ENCODE data around the gene PCDHGB7.
"Not testable (repeated sequence)": the region's sequence is repeated elsewhere in the genome, so short reads cannot be mapped to it uniquely, and the experiment has no call there.

PCDHGB7 gene

GRCh38 chr5:141427783-141428426 lies 10.4 kb downstream of the PCDHGB7 start:
- TF ChIP-seq CTCF (conservative IDR thresholded peaks at IDR 0.05; ENCODE audit: low read depth, low read length), result no peak
- H3K4me3 ChIP-seq (ENCODE audit: low read depth, low read length), result no peak overlapping the region
- DNase-seq (ENCODE audit: low read depth), result no peak

GRCh38 chr5:141430332-141431113 lies 13.0 kb downstream of the PCDHGB7 start, which contains the start of gene PCDHGA12:
Gene PCDHGA12 (plus strand): TSS chr5:141430507. CDS start chr5:141430760, 253 bp downstream.
- peak; percentile 85 for DNase-seq (ENCODE audit: low read depth)
- peak; percentile 66 for TF ChIP-seq CTCF (conservative IDR thresholded peaks at IDR 0.05; ENCODE audit: low read depth, low read length)
- H3K4me3 ChIP-seq (ENCODE audit: low read depth, low read length), result peak within 1 kb of the TSS; percentile 43

GRCh38 chr5:141431286-141431685 lies 13.8 kb downstream of the PCDHGB7 start:
- TF ChIP-seq CTCF (conservative IDR thresholded peaks at IDR 0.05; ENCODE audit: low read depth, low read length), result no peak
- H3K4me3 ChIP-seq (ENCODE audit: low read depth, low read length), result no peak overlapping the region
- DNase-seq (ENCODE audit: low read depth), result peak; percentile 5

GRCh38 chr5:141432308-141432707 lies 14.8 kb downstream of the PCDHGB7 start:
- H3K4me3 ChIP-seq (ENCODE audit: low read depth, low read length); DNase-seq (ENCODE audit: low read depth): not testable (repeated sequence)

GRCh38 chr5:141432726-141433125 lies 15.2 kb downstream of the PCDHGB7 start:
- DNase-seq (ENCODE audit: low read depth); H3K4me3 ChIP-seq (ENCODE audit: low read depth, low read length): not testable (repeated sequence)

- no peak for TF ChIP-seq CTCF (conservative IDR thresholded peaks at IDR 0.05; ENCODE audit: low read depth, low read length)
- DNase-seq (ENCODE audit: low read depth), result no peak
- no peak overlapping the region for H3K4me3 ChIP-seq (ENCODE audit: low read depth, low read length)
Observed at GRCh38 chr5:141434006-141434405, 16.5 kb downstream of the PCDHGB7 start.

GRCh38 chr5:141437221-141437620 lies 19.7 kb downstream of the PCDHGB7 start:
- H3K4me3 ChIP-seq (ENCODE audit: low read depth, low read length), result no peak overlapping the region
- no peak for TF ChIP-seq CTCF (conservative IDR thresholded peaks at IDR 0.05; ENCODE audit: low read depth, low read length)
- DNase-seq (ENCODE audit: low read depth), result no peak
